Measurements from ENCODE around the gene PTCRA.

GRCh38 chr6:42968783-42969182, 52.9 kb downstream of the PTCRA start:
- no peak for TF ChIP-seq CTCF (IDR thresholded peaks at IDR 0.05)
- TF ChIP-seq POLR2A (IDR thresholded peaks at IDR 0.05): no peak
